IMR-90 (cell line): Measurements from ENCODE around the gene RASGRF1. TPM values are rescaled to one million over a fixed set of nuclear protein-coding genes. Genes with fewer than 3 reads are reported as not detected.

Experiments
- ATAC-seq: fragments of 200-7000 bp; cut with Tn5 transposase; 2 replicates; pipeline ENCODE4 v1.9.1; 2020; ENCODE audit warnings: low read depth, mild to moderate bottlenecking, moderate library complexity
- BruUV-seq: library from RNA; stranded (reverse); fragments of 400-500 nt; replicated peaks from 2 replicates; lab custom pipeline; 2021; lab: Mats Ljungman, UMichigan
- CTCF ChIA-PET: fragments of 300-600 bp; formaldehyde crosslinking; extraction: SDS; loops from one replicate; lab custom pipeline; 2021; ENCODE audit warnings: antibody characterized with exemption; lab: Yijun Ruan, JAX
- POLR2A ChIA-PET: fragments of 300-600 bp; sonication (Branson Sonifier 250); formaldehyde crosslinking; loops from one replicate; lab custom pipeline; 2022; ENCODE audit warnings: antibody characterized with exemption; ENCODE audit not compliant: unreplicated experiment; lab: Charles Lee
- DNase-seq: peaks from one replicate; pipeline ENCODE4 v3.0.0; 2013
- H2AFZ ChIP-seq: replicated peaks from 2 replicates; pipeline ENCODE3; 2013; ENCODE audit warnings: low read length, mild to moderate bottlenecking; ENCODE audit not compliant: poor library complexity
- H2AK5ac ChIP-seq: 2 replicates; pipeline ENCODE4 v1.6.1; 2013; ENCODE audit warnings: low read depth, low read length, inconsistent platforms
- H2AK9ac ChIP-seq: replicated peaks from 2 replicates; pipeline ENCODE3; 2013; ENCODE audit warnings: mild to moderate bottlenecking, low read depth, low read length, moderate library complexity; ENCODE audit not compliant: poor library complexity
- H2BK120ac ChIP-seq: 2 replicates; pipeline ENCODE4 v1.6.1; 2013; ENCODE audit warnings: low read depth, low read length, inconsistent platforms
- H2BK15ac ChIP-seq: 3 replicates; pipeline ENCODE4 v1.6.1; 2013; ENCODE audit warnings: low read depth, low read length, inconsistent platforms
- H2BK20ac ChIP-seq: 2 replicates; pipeline ENCODE4 v1.6.1; 2013; ENCODE audit warnings: low read depth, mild to moderate bottlenecking, inconsistent platforms, low read length, moderate library complexity
- H2BK5ac ChIP-seq: 2 replicates; pipeline ENCODE4 v1.6.1; 2013; ENCODE audit warnings: mild to moderate bottlenecking, low read depth, low read length, inconsistent platforms; ENCODE audit not compliant: poor library complexity, severe bottlenecking
- H3K14ac ChIP-seq: replicated peaks from 2 replicates; pipeline ENCODE4 v1.6.1; 2013; ENCODE audit warnings: low read depth, low read length, inconsistent platforms
- H3K18ac ChIP-seq: 2 replicates; pipeline ENCODE4 v1.6.1; 2013; ENCODE audit warnings: low read depth, low read length, control low read depth
- H3K23ac ChIP-seq: 2 replicates; pipeline ENCODE4 v1.6.1; 2013; ENCODE audit warnings: low read depth, low read length, inconsistent platforms
- H3K27ac ChIP-seq: 2 replicates; pipeline ENCODE4 v1.5.1; 2013; ENCODE audit warnings: mild to moderate bottlenecking, control low read depth, low read length; ENCODE audit not compliant: insufficient read depth
- H3K27me3 ChIP-seq: 2 replicates; pipeline ENCODE4 v1.6.1; 2013; ENCODE audit warnings: low read length; ENCODE audit not compliant: control insufficient read depth, insufficient read depth
- H3K36me3 ChIP-seq: 2 replicates; pipeline ENCODE4 v1.6.1; 2013; ENCODE audit warnings: low read length, mixed read lengths; ENCODE audit not compliant: control insufficient read depth, insufficient read depth
- H3K4ac ChIP-seq: 2 replicates; pipeline ENCODE4 v1.6.1; 2013; ENCODE audit warnings: low read depth, low read length, inconsistent platforms
- H3K4me1 ChIP-seq: 2 replicates; pipeline ENCODE4 v1.6.1; 2013; ENCODE audit warnings: low read length, mixed read lengths; ENCODE audit not compliant: control insufficient read depth, insufficient read depth
- H3K4me2 ChIP-seq: 2 replicates; pipeline ENCODE4 v1.6.1; 2013; ENCODE audit warnings: low read depth, mild to moderate bottlenecking, control low read depth, low read length, moderate library complexity
- H3K4me3 ChIP-seq: 2 replicates; pipeline ENCODE4 v1.5.1; 2013; ENCODE audit warnings: low read depth, mild to moderate bottlenecking, control low read depth, low read length, moderate library complexity; ENCODE audit not compliant: insufficient read depth
- H3K56ac ChIP-seq: 2 replicates; pipeline ENCODE4 v1.6.1; 2013; ENCODE audit warnings: low read length, inconsistent platforms; ENCODE audit not compliant: insufficient read depth; ENCODE audit errors: extremely low read depth
- H3K79me1 ChIP-seq, 2 experiments: 2 replicates each; pipeline ENCODE4 v1.6.1; 2013; ENCODE audit warnings: low read length in 2 of 2, inconsistent platforms in 1 of 2, low read depth in 1 of 2
- H3K9ac ChIP-seq: 2 replicates; pipeline ENCODE4 v1.6.1; 2013; ENCODE audit warnings: low read depth, low read length, control low read depth
- H3K9me1 ChIP-seq: 2 replicates; pipeline ENCODE4 v1.6.1; 2013; ENCODE audit warnings: low read length, inconsistent platforms; ENCODE audit not compliant: insufficient read depth
- H3K9me3 ChIP-seq: 2 replicates; pipeline ENCODE4 v1.6.1; 2013; ENCODE audit warnings: low read length; ENCODE audit not compliant: control insufficient read depth, insufficient read depth
- H4K20me1 ChIP-seq: 2 replicates; pipeline ENCODE4 v1.6.1; 2013; ENCODE audit warnings: low read length, inconsistent platforms; ENCODE audit not compliant: insufficient read depth
- H4K5ac ChIP-seq: 2 replicates; pipeline ENCODE4 v1.6.1; 2013; ENCODE audit warnings: mild to moderate bottlenecking, low read depth, low read length, control low read depth
- H4K8ac ChIP-seq, 2 experiments: 2 replicates each; pipeline ENCODE4 v1.6.1; 2013; ENCODE audit warnings: low read depth in 2 of 2, low read length in 2 of 2, control low read depth in 1 of 2, inconsistent platforms in 1 of 2
- H4K91ac ChIP-seq: 2 replicates; pipeline ENCODE4 v1.6.1; 2013; ENCODE audit warnings: low read depth, low read length, inconsistent platforms; ENCODE audit not compliant: insufficient read depth
- BHLHE40 ChIP-seq: fragments of 150-350 bp; IDR thresholded peaks from 2 replicates; pipeline ENCODE4 v1.6.1; 2016; ENCODE audit warnings: mild to moderate bottlenecking, low read depth, low read length
- CEBPB ChIP-seq: IDR thresholded peaks from 2 replicates; pipeline ENCODE4 v1.6.1; 2012; ENCODE audit warnings: low read depth, low read length, improper control_type of control experiment
- CHD1 ChIP-seq: IDR thresholded peaks from 2 replicates; pipeline ENCODE4 v1.6.1; 2012; ENCODE audit warnings: low read depth, low read length, improper control_type of control experiment
- FOS ChIP-seq: fragments of 150-350 bp; IDR thresholded peaks from 2 replicates; pipeline ENCODE4 v1.6.1; 2016; ENCODE audit warnings: low read depth, low read length
- MAFK ChIP-seq: IDR thresholded peaks from 2 replicates; pipeline ENCODE4 v1.6.1; 2012; ENCODE audit warnings: low read depth, low read length, improper control_type of control experiment
- MAZ ChIP-seq: IDR thresholded peaks from 2 replicates; pipeline ENCODE4 v1.6.1; 2012; ENCODE audit warnings: low read depth, mild to moderate bottlenecking, low read length, improper control_type of control experiment, moderate library complexity, borderline replicate concordance
- MXI1 ChIP-seq: IDR thresholded peaks from 2 replicates; pipeline ENCODE4 v1.6.1; 2012; ENCODE audit warnings: low read depth, mild to moderate bottlenecking, low read length, moderate library complexity, borderline replicate concordance
- NFE2L2 ChIP-seq: fragments of 150-350 bp; IDR thresholded peaks from 2 replicates; pipeline ENCODE4 v1.6.1; 2016; ENCODE audit warnings: low read depth, mild to moderate bottlenecking, low read length
- POLR2A ChIP-seq: IDR thresholded peaks from 2 replicates; pipeline ENCODE4 v1.6.1; 2012; ENCODE audit warnings: mild to moderate bottlenecking, low read depth, low read length
- RAD21 ChIP-seq: IDR thresholded peaks from 2 replicates; pipeline ENCODE4 v1.6.1; 2012; ENCODE audit warnings: low read length, improper control_type of control experiment
- RCOR1 ChIP-seq: IDR thresholded peaks from 2 replicates; pipeline ENCODE4 v1.6.1; 2012; ENCODE audit warnings: mild to moderate bottlenecking, low read length, improper control_type of control experiment; ENCODE audit not compliant: insufficient replicate concordance
- RFX5 ChIP-seq: IDR thresholded peaks from 2 replicates; pipeline ENCODE4 v1.8.0; 2012; ENCODE audit warnings: low read depth, mild to moderate bottlenecking, low read length, moderate library complexity
- SMC3 ChIP-seq: fragments of 150-350 bp; IDR thresholded peaks from 2 replicates; pipeline ENCODE4 v1.6.1; 2016; ENCODE audit warnings: low read depth, mild to moderate bottlenecking, antibody characterized with exemption, low read length, moderate library complexity
- WGBS, 2 experiments: methylation state at CpG; one replicate each; pipeline versions ENCODE4 v1.1.5 to v1.1.7; 2013; ENCODE audit warnings: missing lambda C conversion rate in 2 of 2; ENCODE audit not compliant: insufficient read length in 1 of 2; ENCODE audit errors: extremely low coverage in 2 of 2; 5-methylcytosine and 5-hydroxymethylcytosine counted together
- dilution Hi-C: fragments of 300-500 bp; cut with HindIII; formaldehyde crosslinking; loops from one replicate; pipeline ENCODE4 v1.14.3; 2018; ENCODE audit warnings: low sequenced_read_pairs; ENCODE audit not compliant: unreplicated experiment
- in situ Hi-C: fragments of 300-500 bp; cut with MboI; formaldehyde crosslinking; loops from 3 replicates; pipeline ENCODE4 v1.14.3; 2019; ENCODE audit warnings: low sequenced_read_pairs, inconsistent platforms, mixed read lengths
- intact Hi-C: fragments of 100-400 bp; cut with micrococcal nuclease; formaldehyde crosslinking; loops from 2 replicates; pipeline ENCODE4 v1.10.0; 2022
- polyA plus RNA-seq, 3 experiments: library from polyadenylated mRNA; depleted of rRNA; stranded (reverse); fragments of >200 nt; gene quantifications; 2 replicates each; pipeline ENCODE4 v1.2.3, GENCODE V29; 2012; ENCODE audit warnings: low replicate concordance in 1 of 3
- total RNA-seq: library from RNA; depleted of rRNA; stranded (reverse); fragments of >200 nt; gene quantifications from 2 replicates; pipeline ENCODE4 v1.2.3, GENCODE V29; 2012
- TF ChIP-seq, protein P1 (sequence below): fragments of 150-350 bp; IDR thresholded peaks from 2 replicates; pipeline ENCODE4 v1.6.1; 2016; ENCODE audit warnings: low read depth, mild to moderate bottlenecking, low read length, moderate library complexity, borderline replicate concordance
- TF ChIP-seq, protein P2 (sequence below): fragments of 150-350 bp; IDR thresholded peaks from 2 replicates; pipeline ENCODE4 v1.6.1; 2017; ENCODE audit warnings: mild to moderate bottlenecking, antibody characterized with exemption, low read length, low read depth
- TF ChIP-seq, protein P3 (sequence below): conservative IDR thresholded peaks from 2 replicates; pipeline ENCODE4 v1.5.1; 2012; ENCODE audit warnings: mild to moderate bottlenecking, low read depth, low read length, improper control_type of control experiment

RASGRF1 gene
- total and polyA plus RNA-seq, 2 of the 4 experiments (the other 2 are of a cell fraction) = under 0.01 to 0.15 TPM

DNA sequence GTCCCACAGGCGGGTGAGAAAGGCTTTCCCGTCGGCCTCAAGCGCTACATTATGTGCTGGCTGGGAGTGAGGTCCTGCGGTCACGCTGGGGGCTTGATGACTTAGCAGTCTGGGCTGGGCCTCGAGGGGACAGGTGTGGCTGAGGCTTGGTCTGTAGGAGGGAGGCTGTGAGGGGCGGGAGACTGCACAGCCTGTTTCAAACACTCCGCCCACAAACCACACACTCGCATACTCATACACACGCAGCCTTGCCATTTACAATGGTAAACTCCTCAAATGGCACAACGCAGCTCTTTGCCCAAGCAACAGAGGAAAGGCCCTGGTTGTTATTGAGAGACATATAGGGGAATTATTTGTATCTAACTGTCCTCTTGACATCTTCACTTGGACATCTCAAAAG lies 32.4 kb upstream of the RASGRF1 start:
- Histone ChIP-seq H3K23ac (no peak overlapping the region), H4K91ac (no peak overlapping the region), H2BK120ac (no peak overlapping the region), H3K18ac (no peak overlapping the region), H4K8ac (no peak overlapping the region), H3K4me1 (no peaks in the 10 kb centered on the region), H3K4me2 (no peak overlapping the region), H3K79me1 (no peaks in the 10 kb centered on the region), H4K5ac (no peak overlapping the region), H3K27ac (no peak overlapping the region), H3K56ac (no peak overlapping the region), H2BK20ac (no peak overlapping the region), H2AK5ac (no peak overlapping the region), H3K14ac (no peak overlapping the region), H3K9me1 (no peaks in the 10 kb centered on the region), H3K4me3 (no peak overlapping the region), H3K9ac (no peak overlapping the region), H2AK9ac (no peak overlapping the region), H3K4ac (no peak overlapping the region), H3K9me3 (no peaks in the 10 kb centered on the region), H2BK15ac (no peak overlapping the region), H2AFZ (no peak overlapping the region), H4K20me1 (no peaks in the 10 kb centered on the region), H3K27me3 (no peaks in the 10 kb centered on the region; the same call in 1 of the 2 replicates), H2BK5ac (no peak overlapping the region), H3K36me3 (no peaks in the 10 kb centered on the region)
- no TSS peak for BruUV-seq
- dilution Hi-C loops (no loop called here), in situ Hi-C loops (no loop called here), intact Hi-C loops (no loop called here)
- TF ChIP-seq MAFK (no peak), RCOR1 (no peak), MAZ (no peak), SMC3 (no peak), BHLHE40 (no peak), MXI1 (no peak), CHD1 (no peak), CEBPB (no peak), RFX5 (no peak), NFE2L2 (no peak), FOS (no peak), RAD21 (no peak), POLR2A (no peak)
- TF ChIP-seq, protein P1, sequence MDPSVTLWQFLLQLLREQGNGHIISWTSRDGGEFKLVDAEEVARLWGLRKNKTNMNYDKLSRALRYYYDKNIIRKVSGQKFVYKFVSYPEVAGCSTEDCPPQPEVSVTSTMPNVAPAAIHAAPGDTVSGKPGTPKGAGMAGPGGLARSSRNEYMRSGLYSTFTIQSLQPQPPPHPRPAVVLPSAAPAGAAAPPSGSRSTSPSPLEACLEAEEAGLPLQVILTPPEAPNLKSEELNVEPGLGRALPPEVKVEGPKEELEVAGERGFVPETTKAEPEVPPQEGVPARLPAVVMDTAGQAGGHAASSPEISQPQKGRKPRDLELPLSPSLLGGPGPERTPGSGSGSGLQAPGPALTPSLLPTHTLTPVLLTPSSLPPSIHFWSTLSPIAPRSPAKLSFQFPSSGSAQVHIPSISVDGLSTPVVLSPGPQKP = no peak
- TF ChIP-seq, protein P2, sequence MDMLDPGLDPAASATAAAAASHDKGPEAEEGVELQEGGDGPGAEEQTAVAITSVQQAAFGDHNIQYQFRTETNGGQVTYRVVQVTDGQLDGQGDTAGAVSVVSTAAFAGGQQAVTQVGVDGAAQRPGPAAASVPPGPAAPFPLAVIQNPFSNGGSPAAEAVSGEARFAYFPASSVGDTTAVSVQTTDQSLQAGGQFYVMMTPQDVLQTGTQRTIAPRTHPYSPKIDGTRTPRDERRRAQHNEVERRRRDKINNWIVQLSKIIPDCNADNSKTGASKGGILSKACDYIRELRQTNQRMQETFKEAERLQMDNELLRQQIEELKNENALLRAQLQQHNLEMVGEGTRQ = no peak
- TF ChIP-seq, protein P3, sequence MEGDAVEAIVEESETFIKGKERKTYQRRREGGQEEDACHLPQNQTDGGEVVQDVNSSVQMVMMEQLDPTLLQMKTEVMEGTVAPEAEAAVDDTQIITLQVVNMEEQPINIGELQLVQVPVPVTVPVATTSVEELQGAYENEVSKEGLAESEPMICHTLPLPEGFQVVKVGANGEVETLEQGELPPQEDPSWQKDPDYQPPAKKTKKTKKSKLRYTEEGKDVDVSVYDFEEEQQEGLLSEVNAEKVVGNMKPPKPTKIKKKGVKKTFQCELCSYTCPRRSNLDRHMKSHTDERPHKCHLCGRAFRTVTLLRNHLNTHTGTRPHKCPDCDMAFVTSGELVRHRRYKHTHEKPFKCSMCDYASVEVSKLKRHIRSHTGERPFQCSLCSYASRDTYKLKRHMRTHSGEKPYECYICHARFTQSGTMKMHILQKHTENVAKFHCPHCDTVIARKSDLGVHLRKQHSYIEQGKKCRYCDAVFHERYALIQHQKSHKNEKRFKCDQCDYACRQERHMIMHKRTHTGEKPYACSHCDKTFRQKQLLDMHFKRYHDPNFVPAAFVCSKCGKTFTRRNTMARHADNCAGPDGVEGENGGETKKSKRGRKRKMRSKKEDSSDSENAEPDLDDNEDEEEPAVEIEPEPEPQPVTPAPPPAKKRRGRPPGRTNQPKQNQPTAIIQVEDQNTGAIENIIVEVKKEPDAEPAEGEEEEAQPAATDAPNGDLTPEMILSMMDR = no peak
- DNase-seq = no peak
- ATAC-seq = no peak
- WGBS, 2 experiments = no CpG with 5 or more reads among the region's 12 CpGs
- ChIA-PET CTCF (no interaction called here), POLR2A (no interaction called here)
